OCI-LY3 (cell line): ENCODE results near the gene MAB21L4.

ENCODE experiments used
- H2AFZ ChIP-seq: fragments of 200-600, 300-600 bp; shearing (Covaris generic); 2 replicates; pipeline ENCODE4 v1.6.0; 2014; ENCODE audit warnings: antibody characterized with exemption, low read depth, low read length
- H3K27ac ChIP-seq: fragments of 200-600, 300-600 bp; sonication (generic); 2 replicates; pipeline ENCODE4 v1.5.1; 2014; ENCODE audit warnings: mild to moderate bottlenecking, low read length, moderate library complexity, mixed read lengths
- H3K27me3 ChIP-seq: fragments of 200-600, 300-600 bp; sonication (generic); 2 replicates; pipeline ENCODE4 v1.6.1; 2014; ENCODE audit warnings: low read depth, low read length, mixed read lengths
- H3K36me3 ChIP-seq: fragments of 200-600, 300-600 bp; sonication (generic); replicated peaks from 2 replicates; pipeline ENCODE3; 2014; ENCODE audit warnings: low read depth, low read length, mixed read lengths
- H3K4me1 ChIP-seq: fragments of 300-600, 200-600 bp; sonication (generic); 2 replicates; pipeline ENCODE4 v1.6.1; 2014; ENCODE audit warnings: low read length, mixed read lengths
- H3K4me2 ChIP-seq: fragments of 200-600, 300-600 bp; sonication (generic); 2 replicates; pipeline ENCODE4 v1.6.1; 2014; ENCODE audit warnings: low read length, mixed read lengths
- H3K4me3 ChIP-seq: fragments of 300-600, 200-600 bp; sonication (generic); 2 replicates; pipeline ENCODE4 v1.5.1; 2014; ENCODE audit warnings: antibody characterized with exemption, mild to moderate bottlenecking, low read length, moderate library complexity
- H3K79me2 ChIP-seq: fragments of 300-600, 200-600 bp; shearing (Covaris generic); 2 replicates; pipeline ENCODE4 v1.6.1; 2014; ENCODE audit warnings: mild to moderate bottlenecking, low read length, mixed read lengths
- H3K9ac ChIP-seq: fragments of 300-600, 200-600 bp; shearing (Covaris generic); 2 replicates; pipeline ENCODE4 v1.6.0; 2014; ENCODE audit warnings: mild to moderate bottlenecking, low read length, moderate library complexity
- H3K9me3 ChIP-seq: fragments of 200-600, 300-600 bp; shearing (Covaris generic); 2 replicates; pipeline ENCODE4 v1.6.1; 2014; ENCODE audit warnings: low read length, mixed read lengths; ENCODE audit not compliant: insufficient read depth
- H4K20me1 ChIP-seq: fragments of 200-600, 300-600 bp; sonication (generic); 2 replicates; pipeline ENCODE4 v1.6.1; 2016; ENCODE audit warnings: low read length, mixed read lengths; ENCODE audit not compliant: insufficient read depth
- EZH2phosphoT487 ChIP-seq: fragments of 200-600 bp; shearing (Covaris generic); IDR thresholded peaks from 2 replicates; pipeline ENCODE4 v1.6.1; 2018; ENCODE audit warnings: antibody characterized with exemption, mixed run types, low read depth
- TF ChIP-seq, protein P1 (sequence below): fragments of 200-600, 300-600 bp; sonication (generic); IDR thresholded peaks from 2 replicates; pipeline ENCODE4 v1.5.1; 2014; ENCODE audit warnings: antibody characterized with exemption, low read length, low read depth

The MAB21L4 gene

DNA sequence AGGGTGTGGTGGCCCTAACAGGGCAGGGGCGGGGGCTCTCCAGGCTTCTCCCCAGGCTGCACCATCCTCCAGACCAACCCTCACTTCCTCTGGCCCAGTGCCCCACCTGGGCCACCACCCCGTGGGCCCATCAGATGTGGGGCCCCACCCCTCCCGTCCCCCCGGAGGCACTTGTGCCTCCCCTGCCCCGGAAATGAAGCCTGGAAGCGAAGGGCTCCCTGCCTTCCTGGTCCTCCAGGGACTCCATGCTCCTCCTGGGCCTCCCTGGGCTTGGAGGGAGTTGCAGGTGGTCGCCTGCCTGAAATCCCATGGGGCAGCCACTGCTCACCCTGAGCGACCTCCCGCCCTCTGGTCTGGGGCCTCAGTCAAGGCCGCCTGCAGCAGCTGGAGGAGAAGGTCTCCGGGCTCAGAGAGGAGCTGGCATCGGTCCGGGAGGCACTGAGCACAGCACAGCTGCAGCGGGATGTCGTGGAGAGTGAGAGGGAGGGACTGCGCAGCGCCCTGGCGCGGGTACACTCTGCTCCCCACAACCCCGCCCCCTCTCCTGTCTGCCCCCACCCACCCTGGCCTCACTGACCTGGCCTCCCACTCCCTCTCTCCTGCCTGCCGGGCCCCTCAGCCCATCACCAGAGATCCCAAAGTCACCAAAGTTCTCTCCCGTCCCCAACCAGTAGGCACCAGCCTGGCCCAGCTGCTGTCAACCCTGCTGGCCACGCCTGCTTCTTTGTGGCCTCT, 38.2 kb upstream of the MAB21L4 start:
- H3K4me2 ChIP-seq: no peak overlapping the region
- no peaks in the 10 kb centered on the region for H3K79me2 ChIP-seq
- H2AFZ ChIP-seq: no peak overlapping the region
- no peaks in the 10 kb centered on the region for H3K36me3 ChIP-seq
- H3K4me1 ChIP-seq: no peaks in the 10 kb centered on the region
- no peaks in the 10 kb centered on the region for H3K9me3 ChIP-seq
- no peak overlapping the region for H3K9ac ChIP-seq
- peaks cover 5% of the 10 kb centered on the region; the same call in 1 of the 2 replicates for H3K27me3 ChIP-seq
- no peak overlapping the region for H3K4me3 ChIP-seq
- no peaks in the 10 kb centered on the region for H4K20me1 ChIP-seq
- TF ChIP-seq, protein P1, sequence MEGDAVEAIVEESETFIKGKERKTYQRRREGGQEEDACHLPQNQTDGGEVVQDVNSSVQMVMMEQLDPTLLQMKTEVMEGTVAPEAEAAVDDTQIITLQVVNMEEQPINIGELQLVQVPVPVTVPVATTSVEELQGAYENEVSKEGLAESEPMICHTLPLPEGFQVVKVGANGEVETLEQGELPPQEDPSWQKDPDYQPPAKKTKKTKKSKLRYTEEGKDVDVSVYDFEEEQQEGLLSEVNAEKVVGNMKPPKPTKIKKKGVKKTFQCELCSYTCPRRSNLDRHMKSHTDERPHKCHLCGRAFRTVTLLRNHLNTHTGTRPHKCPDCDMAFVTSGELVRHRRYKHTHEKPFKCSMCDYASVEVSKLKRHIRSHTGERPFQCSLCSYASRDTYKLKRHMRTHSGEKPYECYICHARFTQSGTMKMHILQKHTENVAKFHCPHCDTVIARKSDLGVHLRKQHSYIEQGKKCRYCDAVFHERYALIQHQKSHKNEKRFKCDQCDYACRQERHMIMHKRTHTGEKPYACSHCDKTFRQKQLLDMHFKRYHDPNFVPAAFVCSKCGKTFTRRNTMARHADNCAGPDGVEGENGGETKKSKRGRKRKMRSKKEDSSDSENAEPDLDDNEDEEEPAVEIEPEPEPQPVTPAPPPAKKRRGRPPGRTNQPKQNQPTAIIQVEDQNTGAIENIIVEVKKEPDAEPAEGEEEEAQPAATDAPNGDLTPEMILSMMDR: no peak
- TF ChIP-seq EZH2phosphoT487: no peak
- H3K27ac ChIP-seq: no peak overlapping the region

DNA sequence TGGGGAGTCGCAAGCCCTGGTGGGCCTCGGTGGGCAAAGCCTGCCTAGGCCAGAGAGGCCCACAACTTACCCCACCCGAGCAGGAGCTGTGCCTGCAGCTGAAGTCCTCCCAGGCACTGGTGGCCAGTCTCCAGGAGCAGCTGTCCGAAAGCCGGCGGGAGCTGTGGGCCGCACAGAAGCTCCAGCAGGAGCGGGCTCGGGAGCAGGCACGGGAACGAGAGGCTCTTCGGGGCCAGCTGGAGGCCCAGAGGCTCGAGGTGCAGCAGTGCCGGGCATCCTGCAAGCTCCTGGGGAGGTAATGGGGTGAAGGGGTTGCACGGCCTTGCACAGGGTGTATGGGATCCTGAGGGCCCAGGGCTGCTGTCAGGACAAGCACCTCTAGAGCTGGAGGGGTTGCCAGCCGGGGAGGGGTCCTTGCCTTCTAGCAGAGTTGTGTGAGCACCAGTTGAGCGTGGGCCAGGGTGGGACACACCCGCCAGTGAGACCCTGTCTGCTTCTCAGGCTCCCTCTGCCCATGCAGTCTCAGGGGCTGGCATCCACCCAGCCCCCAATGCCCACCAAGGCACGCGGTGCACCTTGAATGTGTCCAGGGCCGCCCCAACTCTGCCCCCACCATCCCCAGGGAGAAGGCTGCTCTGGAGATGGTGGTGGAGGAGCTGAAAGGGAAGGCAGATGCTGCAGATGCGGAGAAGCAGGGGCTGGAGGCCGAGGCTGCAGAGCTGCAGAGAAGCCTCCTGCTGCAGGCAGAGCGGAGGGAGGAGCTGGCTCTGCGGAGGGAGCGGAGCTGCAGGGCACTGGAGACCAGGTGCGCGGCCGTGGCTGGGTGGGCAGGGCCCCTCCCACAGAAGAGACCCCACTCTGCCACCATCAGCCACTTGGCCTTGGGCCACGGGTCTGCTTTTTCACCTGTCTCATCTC, 37.4 kb upstream of the MAB21L4 start:
- Histone ChIP-seq H3K9me3 (no peaks in the 10 kb centered on the region), H3K79me2 (no peaks in the 10 kb centered on the region), H3K27me3 (peaks cover 3% of the 10 kb centered on the region; the same call in 1 of the 2 replicates), H3K27ac (no peak overlapping the region), H3K9ac (no peak overlapping the region), H3K36me3 (no peaks in the 10 kb centered on the region), H3K4me2 (no peak overlapping the region), H2AFZ (no peak overlapping the region), H4K20me1 (no peaks in the 10 kb centered on the region), H3K4me3 (no peak overlapping the region), H3K4me1 (no peaks in the 10 kb centered on the region)
- TF ChIP-seq EZH2phosphoT487: no peak
- TF ChIP-seq, protein P1: no peak

DNA sequence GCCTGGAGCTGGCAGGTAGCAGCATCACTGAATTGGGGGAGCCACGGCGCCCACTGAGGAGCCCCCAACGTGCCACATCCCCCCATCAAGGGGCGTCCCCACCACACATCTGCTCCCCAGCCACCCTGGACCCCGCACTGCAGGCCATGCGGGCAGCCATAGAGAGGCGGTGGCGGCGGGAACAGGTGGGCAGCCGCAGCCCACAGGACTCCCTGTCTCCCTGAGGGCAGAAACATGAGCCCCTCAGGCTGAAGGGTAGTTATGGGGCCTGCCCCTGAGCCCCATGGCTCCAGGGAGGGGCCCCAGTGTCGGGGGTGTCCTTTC, 36.7 kb upstream of the MAB21L4 start:
- no peak overlapping the region for H3K4me2 ChIP-seq

More for the DNA sequence above, 36.7 kb upstream of the MAB21L4 start:
- no peaks in the 10 kb centered on the region for H3K36me3 ChIP-seq
- no peak for TF ChIP-seq EZH2phosphoT487
- TF ChIP-seq, protein P1: no peak
- H2AFZ ChIP-seq: no peak overlapping the region
- no peaks in the 10 kb centered on the region for H3K79me2 ChIP-seq
- no peaks in the 10 kb centered on the region for H3K9me3 ChIP-seq
- H3K27ac ChIP-seq: no peak overlapping the region
- H3K4me3 ChIP-seq: no peak overlapping the region
- no peaks in the 10 kb centered on the region for H3K27me3 ChIP-seq
- no peaks in the 10 kb centered on the region for H3K4me1 ChIP-seq
- no peak overlapping the region for H3K9ac ChIP-seq
- H4K20me1 ChIP-seq: no peaks in the 10 kb centered on the region
